ENCODE data around the gene LRRC41. TPM values are rescaled to one million over a fixed set of nuclear protein-coding genes. Genes with fewer than 3 reads are reported as not detected.

The LRRC41 gene
- total and polyA plus RNA-seq, 2 donors (not counting 1 experiment from before 2014, with no cell fraction given): 20.1 to 39.0 TPM

GRCh38 chr1:46284597-46285564 is 18.5 kb downstream of the LRRC41 start:
- Histone ChIP-seq H3K9ac (ENCODE audit: low read length) (no peak overlapping the region), H3K79me2 (ENCODE audit: control insufficient read depth, insufficient read depth, low read length) (no peaks in the 10 kb centered on the region), H3K27ac (ENCODE audit: low read length in 2 of 2) (no peak overlapping the region), H3K27me3 (replicated peaks in 1 of 4; ENCODE audit: control extremely low read depth in 1 of 4, control insufficient read depth in 3 of 4, insufficient read depth in 4 of 4, low read length in 3 of 4) (no peaks in the 10 kb centered on the region), H3K4me1 (ENCODE audit: control insufficient read depth in 2 of 2, insufficient read depth in 2 of 2, low read length in 2 of 2) (no peaks in the 10 kb centered on the region), H2AFZ (ENCODE audit: insufficient read depth, low read depth, low read length, poor library complexity, severe bottlenecking) (no peak overlapping the region), H3K4me2 (replicated peaks; ENCODE audit: low read depth, low read length, poor library complexity, severe bottlenecking) (no peak overlapping the region), H4K20me1 (ENCODE audit: control insufficient read depth, insufficient read depth, low read length, poor library complexity, severe bottlenecking) (no peaks in the 10 kb centered on the region), H3K36me3 (replicated peaks in 1 of 2; ENCODE audit: control extremely low read depth in 1 of 2, control insufficient read depth in 1 of 2, extremely low read depth in 1 of 2, insufficient read depth in 2 of 2, low read length in 1 of 2) (peaks cover 4 to 41% of the 10 kb centered on the region in 2 experiments), H3K4me3 (ENCODE audit: control extremely low read depth in 1 of 5, extremely low read depth in 1 of 5, insufficient read depth in 1 of 5, low read depth in 2 of 5, low read length in 4 of 5) (no peak overlapping the region), H3K9me3 (ENCODE audit: control extremely low read depth in 1 of 3, control insufficient read depth in 2 of 3, insufficient read depth in 1 of 3, low read length in 2 of 3) (no peaks in the 10 kb centered on the region)
- no peak for ATAC-seq (ENCODE audit: low read depth)
- ChIA-PET CTCF (interaction anchor here (1.3 to 1.8 kb wide), 2 partner anchors 61 to 63 kb away, joined by 3 to 4 read pairs; no protein-coding TSS in a partner anchor), POLR2A (no interaction called here)
- DNase-seq: no peak
- no peak overlapping the region for H3K4me3 Mint-ChIP-seq
- 89% methylated on average over 3 of the region's 3 CpGs for WGBS (ENCODE audit: insufficient coverage)
- no peaks in the 10 kb centered on the region for H3K4me1 Mint-ChIP-seq
- no peak overlapping the region for H3K27ac Mint-ChIP-seq
- H3K27me3 Mint-ChIP-seq: no peaks in the 10 kb centered on the region
- intact Hi-C loops (cut with micrococcal nuclease): no loop called here
- TF ChIP-seq EZH2 (IDR thresholded peaks at IDR 0.05; ENCODE audit: borderline replicate concordance, insufficient read depth, low read depth, low read length, poor library complexity, severe bottlenecking): no peak
- no peak for TF ChIP-seq CTCF (IDR thresholded peaks at IDR 0.05)
- H3K9me3 Mint-ChIP-seq (ENCODE audit: insufficient read depth): no peaks in the 10 kb centered on the region

- no peak overlapping the region for H2AFZ ChIP-seq (ENCODE audit: insufficient read depth, low read depth, low read length, poor library complexity, severe bottlenecking)
- no peak for DNase-seq
- ChIA-PET CTCF (interaction anchor here (1.8 kb wide), 1 partner anchor 64 kb away, joined by 4 read pairs; no protein-coding TSS in a partner anchor), POLR2A (no interaction called here)
- H3K9me3 ChIP-seq (ENCODE audit: control extremely low read depth in 1 of 3, control insufficient read depth in 2 of 3, insufficient read depth in 1 of 3, low read length in 2 of 3): no peaks in the 10 kb centered on the region
- no peak overlapping the region for H3K27ac ChIP-seq (ENCODE audit: low read length in 2 of 2)
- no peaks in the 10 kb centered on the region for H3K79me2 ChIP-seq (ENCODE audit: control insufficient read depth, insufficient read depth, low read length)
- no peaks in the 10 kb centered on the region for H3K27me3 ChIP-seq (replicated peaks in 1 of 4; ENCODE audit: control extremely low read depth in 1 of 4, control insufficient read depth in 3 of 4, insufficient read depth in 4 of 4, low read length in 3 of 4)
- TF ChIP-seq EZH2 (IDR thresholded peaks at IDR 0.05; ENCODE audit: borderline replicate concordance, insufficient read depth, low read depth, low read length, poor library complexity, severe bottlenecking) (no peak), CTCF (IDR thresholded peaks at IDR 0.05) (no peak)
- H4K20me1 ChIP-seq (ENCODE audit: control insufficient read depth, insufficient read depth, low read length, poor library complexity, severe bottlenecking): no peaks in the 10 kb centered on the region
- no peaks in the 10 kb centered on the region for H3K4me1 ChIP-seq (ENCODE audit: control insufficient read depth in 2 of 2, insufficient read depth in 2 of 2, low read length in 2 of 2)
- WGBS (ENCODE audit: insufficient coverage): 86% methylated on average over 1 of the region's 1 CpG
- no peak overlapping the region for H3K4me3 Mint-ChIP-seq
- H3K9me3 Mint-ChIP-seq (ENCODE audit: insufficient read depth): no peaks in the 10 kb centered on the region
- H3K27me3 Mint-ChIP-seq: no peaks in the 10 kb centered on the region
- no peak overlapping the region for H3K9ac ChIP-seq (ENCODE audit: low read length)
- H3K4me3 ChIP-seq (ENCODE audit: control extremely low read depth in 1 of 5, extremely low read depth in 1 of 5, insufficient read depth in 1 of 5, low read depth in 2 of 5, low read length in 4 of 5): no peak overlapping the region
- H3K4me1 Mint-ChIP-seq: no peaks in the 10 kb centered on the region
- intact Hi-C loops (cut with micrococcal nuclease): no loop called here
- H3K27ac Mint-ChIP-seq: no peak overlapping the region
- no peak overlapping the region for H3K4me2 ChIP-seq (replicated peaks; ENCODE audit: low read depth, low read length, poor library complexity, severe bottlenecking)
- no peak for ATAC-seq (ENCODE audit: low read depth)
- H3K36me3 ChIP-seq (replicated peaks in 1 of 2; ENCODE audit: control extremely low read depth in 1 of 2, control insufficient read depth in 1 of 2, extremely low read depth in 1 of 2, insufficient read depth in 2 of 2, low read length in 1 of 2): peaks cover 4 to 45% of the 10 kb centered on the region in 2 experiments
Observed at GRCh38 chr1:46284058-46284457, 19.4 kb downstream of the LRRC41 start.

Data from B cell (primary cell).